HepG2 (cell line): ENCODE results near the gene TNNI3. TPM values are rescaled to one million over a fixed set of nuclear protein-coding genes. Genes with fewer than 3 reads are reported as not detected.

Experiments
- ARID3A ChIP-seq: IDR thresholded peaks from 2 replicates; pipeline ENCODE4 v1.6.1; 2012; ENCODE audit warnings: low read depth, low read length, improper control_type of control experiment
- CEBPZ ChIP-seq: IDR thresholded peaks from 2 replicates; pipeline ENCODE4 v1.6.1; 2012; ENCODE audit warnings: low read length, improper control_type of control experiment
- FOXK2 ChIP-seq: fragments of 450-650 bp; IDR thresholded peaks from 2 replicates; pipeline ENCODE4 v1.6.1; 2016
- HDAC1 ChIP-seq: sonication (generic); formaldehyde crosslinking; IDR thresholded peaks from 2 replicates; pipeline ENCODE4 v1.5.1; 2020; ENCODE audit warnings: mild to moderate bottlenecking, missing genetic modification reagents
- HNRNPUL1 ChIP-seq: fragments of 200-400 bp; formaldehyde crosslinking; IDR thresholded peaks from 2 replicates; pipeline ENCODE4 v1.6.1; 2017; ENCODE audit warnings: low read depth, mild to moderate bottlenecking, low read length, moderate library complexity
- HOXD1 ChIP-seq: sonication (generic); formaldehyde crosslinking; IDR thresholded peaks from 2 replicates; pipeline ENCODE4 v1.5.0; 2020; ENCODE audit warnings: missing genetic modification reagents
- IRF1 ChIP-seq: sonication (generic); formaldehyde crosslinking; IDR thresholded peaks from 2 replicates; pipeline ENCODE4 v1.4.0; 2020; ENCODE audit warnings: low read depth, mild to moderate bottlenecking, missing genetic modification reagents
- KMT2B ChIP-seq: IDR thresholded peaks from 2 replicates; pipeline ENCODE4 v1.6.1; 2016; ENCODE audit warnings: missing genetic modification reagents, missing compliant biosample characterization
- SIX1 ChIP-seq: sonication (generic); formaldehyde crosslinking; IDR thresholded peaks from 2 replicates; pipeline ENCODE4 v1.4.0; 2020; ENCODE audit warnings: missing genetic modification reagents, borderline replicate concordance
- SP2 ChIP-seq: sonication (generic); formaldehyde crosslinking; IDR thresholded peaks from 2 replicates; pipeline ENCODE4 v1.5.1; 2020; ENCODE audit warnings: mild to moderate bottlenecking, missing genetic modification reagents
- ZFP90 ChIP-seq: sonication (generic); formaldehyde crosslinking; IDR thresholded peaks from 2 replicates; pipeline ENCODE4 v1.8.0; 2022; ENCODE audit warnings: missing genetic modification reagents, mild to moderate bottlenecking, inconsistent platforms, borderline replicate concordance
- ZNF44 ChIP-seq: sonication (generic); formaldehyde crosslinking; IDR thresholded peaks from 2 replicates; pipeline ENCODE4 v1.5.1; 2020; ENCODE audit warnings: mild to moderate bottlenecking, missing genetic modification reagents
- ZNF609 ChIP-seq: sonication (generic); formaldehyde crosslinking; IDR thresholded peaks from 2 replicates; pipeline ENCODE4 v1.4.0; 2020; ENCODE audit warnings: mild to moderate bottlenecking, missing genetic modification reagents, borderline replicate concordance
- ZNF777 ChIP-seq: sonication (generic); formaldehyde crosslinking; IDR thresholded peaks from 2 replicates; pipeline ENCODE4 v1.4.0; 2020; ENCODE audit warnings: missing genetic modification reagents
- ZNF841 ChIP-seq: sonication (generic); formaldehyde crosslinking; IDR thresholded peaks from 2 replicates; pipeline ENCODE4 v1.8.1; 2023; ENCODE audit warnings: missing genetic modification reagents, borderline replicate concordance
- ZNF878 ChIP-seq: sonication (generic); formaldehyde crosslinking; IDR thresholded peaks from 2 replicates; pipeline ENCODE4 v1.8.1; 2023; ENCODE audit warnings: mild to moderate bottlenecking, missing genetic modification reagents, moderate library complexity
- polyA plus RNA-seq, 8 experiments: library from polyadenylated mRNA; depleted of rRNA in 3 of 8; stranded (reverse) in 7 of 8; unstranded in 1 of 8; fragments of >200 nt; fragmentation: Illumina TruSeq in 4 of 8; extraction: Trizol in 4 of 8; gene quantifications; 2 replicates each; pipeline versions ENCODE4 v1.2.1 to v1.2.3, GENCODE V29; 2011 to 2016; ENCODE audit warnings: low read depth in 4 of 8, missing spikeins in 1 of 8, mixed read lengths in 1 of 8; ENCODE audit not compliant: insufficient read depth in 1 of 8
- total RNA-seq, 5 experiments: library from RNA; depleted of rRNA; stranded (reverse); fragments of >200 nt; fragmentation: Illumina TruSeq; extraction: Trizol; gene quantifications; 2 replicates each; pipeline ENCODE4 v1.2.3, GENCODE V29; 2016; ENCODE audit warnings: low read depth in 1 of 5
- TF ChIP-seq, protein P1 (sequence below), 2 experiments: fragments of 450-650 bp in 1 of 2; sonication (generic) in 1 of 2; formaldehyde crosslinking; IDR thresholded peaks; 2 replicates each; pipeline versions ENCODE4 v1.5.0 to v1.8.0; 2020 to 2022; ENCODE audit warnings: mild to moderate bottlenecking in 1 of 2, missing genetic modification reagents in 1 of 2

The TNNI3 gene
- total and polyA plus RNA-seq, 2 of the 13 experiments (the other 11 are each of a cell fraction or from before 2014, with no cell fraction given): 3.5 to 3.7 TPM

DNA sequence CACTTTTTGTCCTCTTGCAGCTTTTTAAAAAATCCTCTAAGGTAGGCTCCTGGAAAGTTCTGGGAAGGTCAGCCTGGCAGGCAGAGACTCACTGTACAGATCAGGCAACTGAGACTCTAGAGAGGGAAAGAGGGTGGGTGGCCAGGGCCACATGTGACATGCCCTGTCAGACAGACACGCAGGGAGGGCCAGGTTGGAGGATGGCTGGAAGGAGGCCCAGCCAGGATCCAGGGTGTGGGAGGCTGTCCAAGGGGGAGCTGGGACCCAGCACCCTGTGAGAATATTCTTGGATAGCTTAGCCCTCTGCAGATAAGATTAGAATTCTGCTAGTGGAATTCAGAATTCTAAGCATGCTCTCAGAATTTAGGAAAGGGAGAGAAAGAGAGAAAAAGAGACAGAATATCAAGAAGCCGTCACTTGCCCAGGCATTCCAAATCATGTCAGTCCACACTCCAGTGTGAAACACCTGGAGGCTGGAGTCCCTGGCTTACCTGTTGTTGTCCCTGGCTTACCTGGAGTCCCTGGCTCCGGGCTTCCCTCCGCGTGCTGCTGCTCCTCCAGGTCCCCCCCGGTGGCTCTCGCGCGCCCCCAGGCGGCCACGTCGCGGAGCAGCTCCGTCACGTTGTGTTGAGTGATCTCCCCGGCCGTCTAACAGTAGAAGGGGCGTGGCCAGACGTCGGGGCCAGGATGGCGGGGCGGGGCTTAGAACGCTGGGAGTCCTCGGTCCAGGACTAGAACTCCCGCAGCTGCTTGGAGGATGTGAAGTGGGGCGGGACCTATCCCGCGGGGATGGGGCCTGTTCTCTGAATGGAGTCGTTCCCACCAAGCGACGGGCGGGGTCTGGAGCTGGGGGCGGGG, 2.8 kb upstream of the TNNI3 start (continued):
- TF ChIP-seq, protein P1, sequence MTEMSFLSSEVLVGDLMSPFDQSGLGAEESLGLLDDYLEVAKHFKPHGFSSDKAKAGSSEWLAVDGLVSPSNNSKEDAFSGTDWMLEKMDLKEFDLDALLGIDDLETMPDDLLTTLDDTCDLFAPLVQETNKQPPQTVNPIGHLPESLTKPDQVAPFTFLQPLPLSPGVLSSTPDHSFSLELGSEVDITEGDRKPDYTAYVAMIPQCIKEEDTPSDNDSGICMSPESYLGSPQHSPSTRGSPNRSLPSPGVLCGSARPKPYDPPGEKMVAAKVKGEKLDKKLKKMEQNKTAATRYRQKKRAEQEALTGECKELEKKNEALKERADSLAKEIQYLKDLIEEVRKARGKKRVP (CRISPR knock-in tag; IDR thresholded peaks at IDR 0.05): no peak
- TF ChIP-seq HDAC1 (CRISPR knock-in tag): peak; percentile 29; the same call in 1 of the 2 replicates
- no peak for TF ChIP-seq ZNF841
- peak; percentile 99 for TF ChIP-seq ZNF777 (CRISPR knock-in tag)
- no peak for TF ChIP-seq SIX1 (CRISPR knock-in tag)
- no peak for TF ChIP-seq HOXD1 (CRISPR knock-in tag)
- TF ChIP-seq HNRNPUL1: no peak
- no peak for TF ChIP-seq ZNF44 (CRISPR knock-in tag)
- TF ChIP-seq ARID3A: no peak
- TF ChIP-seq KMT2B: no peak
- no peak for TF ChIP-seq ZFP90 (CRISPR knock-in tag)
- TF ChIP-seq IRF1 (CRISPR knock-in tag): no peak
- no peak for TF ChIP-seq SP2 (CRISPR knock-in tag)
- TF ChIP-seq FOXK2: no peak
- TF ChIP-seq ZNF878 (CRISPR knock-in tag): no peak
- TF ChIP-seq ZNF609 (CRISPR knock-in tag): no peak
- no peak for TF ChIP-seq CEBPZ
